ENCODE data around the gene NECAB2.

NECAB2 gene

DNA sequence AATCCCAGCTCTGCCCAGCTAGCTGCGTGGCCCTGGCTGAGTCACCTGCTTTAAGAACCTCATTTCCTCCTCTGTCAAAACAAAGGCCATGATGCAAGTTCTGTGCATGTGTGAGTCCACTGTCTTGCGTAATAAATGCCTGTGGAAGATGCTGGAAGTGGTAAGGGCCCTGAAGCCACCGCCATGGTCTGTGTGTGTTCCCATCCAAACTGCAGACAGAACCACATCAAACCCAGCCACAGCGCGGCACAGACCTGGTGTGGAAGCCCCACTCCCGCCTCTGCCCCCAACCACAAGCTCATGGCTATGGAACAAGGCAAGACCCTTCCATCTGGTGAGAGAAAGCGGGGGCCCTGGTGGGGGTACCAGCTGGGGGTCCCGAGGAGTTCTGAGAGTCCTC, 26.0 kb downstream of the NECAB2 start:
- peak; percentile 87 for DNase-seq

DNA sequence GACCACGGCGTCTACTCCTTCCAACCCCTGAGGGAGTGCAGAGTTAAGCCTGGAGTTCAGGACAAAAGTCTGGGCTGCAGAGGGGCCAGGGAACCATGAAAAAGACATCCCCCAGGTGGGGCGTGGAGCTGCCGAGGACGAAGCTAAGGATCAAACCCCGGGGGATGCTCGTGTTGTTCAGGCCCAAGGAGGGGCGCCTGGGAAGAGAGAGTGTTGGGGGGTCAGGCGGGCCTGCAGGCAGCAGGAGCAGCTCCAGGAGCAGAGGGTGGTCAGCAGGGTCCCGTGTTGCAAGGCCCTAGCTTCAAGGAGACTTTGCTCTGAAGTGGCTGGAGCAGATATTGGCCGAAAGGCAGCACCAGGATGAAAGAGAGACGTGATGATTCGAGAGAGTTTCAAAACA, 26.7 kb downstream of the NECAB2 start:
- DNase-seq: no peak

DNA sequence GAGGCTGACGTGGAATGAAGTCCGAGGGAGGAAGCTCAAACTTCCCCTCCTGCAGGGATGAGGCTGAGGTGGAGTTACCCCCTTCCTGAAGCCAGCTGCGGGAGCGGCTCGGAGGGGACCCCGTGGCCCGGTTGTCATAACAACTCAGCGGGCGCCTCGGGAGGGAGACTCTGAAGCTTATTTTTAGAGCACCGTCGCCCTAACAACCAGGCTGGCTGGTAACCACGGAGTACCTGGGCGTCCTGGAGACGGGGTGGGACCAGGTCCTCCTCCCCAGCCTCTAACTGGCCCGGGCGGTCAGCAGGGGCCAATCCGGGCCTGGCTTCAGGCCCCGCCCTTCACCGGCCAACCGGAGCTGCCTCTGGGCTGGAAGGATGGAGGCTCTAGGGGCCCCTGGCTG, 27.7 kb downstream of the NECAB2 start:
- no peak for DNase-seq

DNA sequence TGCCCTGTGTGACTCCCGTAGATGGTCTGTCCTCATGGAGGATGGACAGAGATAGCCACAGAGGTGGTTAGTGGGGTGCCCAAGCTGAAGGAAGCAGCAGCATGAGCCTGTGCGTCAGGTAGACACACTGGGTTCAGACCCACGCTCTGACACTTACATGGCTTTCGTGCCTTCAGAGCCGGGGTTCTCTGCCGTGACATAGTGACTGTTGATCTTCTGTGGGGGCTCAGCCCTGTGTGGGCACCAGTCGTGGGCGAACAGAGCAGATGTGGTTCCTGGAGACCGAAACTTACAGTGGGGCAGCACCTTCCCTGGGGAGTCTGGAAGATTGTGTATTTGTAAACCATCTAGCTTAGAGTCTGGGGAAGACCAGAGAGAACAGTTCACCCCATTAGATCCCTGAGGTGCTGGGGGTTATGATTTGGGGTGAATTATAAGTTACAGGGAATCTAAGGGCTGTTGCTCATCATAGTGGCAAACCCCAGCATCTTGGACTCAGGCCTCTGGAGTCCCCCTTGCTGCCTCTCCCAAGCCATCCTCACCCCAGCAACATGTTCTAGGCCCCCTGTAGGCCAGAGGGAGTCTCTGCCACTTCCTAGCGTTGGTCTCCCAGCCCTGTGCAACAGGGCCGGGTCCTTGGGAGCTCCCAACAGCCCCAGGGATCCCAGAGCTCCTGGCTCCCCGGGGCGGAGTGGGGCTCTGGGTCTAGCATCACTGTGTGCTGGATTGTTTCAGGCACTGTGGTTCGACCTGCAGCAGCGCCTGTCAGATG, 28.6 kb downstream of the NECAB2 start:
- no peak for DNase-seq

DNA sequence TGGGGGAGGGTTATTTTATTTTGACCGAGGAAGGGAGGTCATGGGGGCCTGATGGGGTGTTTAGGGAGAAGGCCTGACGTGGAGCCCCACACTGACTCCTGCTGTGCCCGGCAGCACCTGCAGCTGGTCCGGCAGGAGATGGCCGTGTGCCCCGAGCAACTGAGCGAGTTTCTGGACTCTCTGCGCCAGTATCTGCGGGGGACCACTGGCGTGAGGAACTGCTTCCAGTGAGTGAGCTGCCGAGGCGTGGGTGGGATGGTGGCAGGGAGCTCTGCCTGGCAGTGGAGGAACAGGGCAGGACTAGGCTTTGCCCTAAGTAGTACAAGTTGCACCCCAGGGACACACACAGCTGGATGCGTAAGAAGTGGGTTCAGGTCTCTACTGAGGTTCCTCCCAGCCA, 30.0 kb downstream of the NECAB2 start:
- no peak for DNase-seq

DNA sequence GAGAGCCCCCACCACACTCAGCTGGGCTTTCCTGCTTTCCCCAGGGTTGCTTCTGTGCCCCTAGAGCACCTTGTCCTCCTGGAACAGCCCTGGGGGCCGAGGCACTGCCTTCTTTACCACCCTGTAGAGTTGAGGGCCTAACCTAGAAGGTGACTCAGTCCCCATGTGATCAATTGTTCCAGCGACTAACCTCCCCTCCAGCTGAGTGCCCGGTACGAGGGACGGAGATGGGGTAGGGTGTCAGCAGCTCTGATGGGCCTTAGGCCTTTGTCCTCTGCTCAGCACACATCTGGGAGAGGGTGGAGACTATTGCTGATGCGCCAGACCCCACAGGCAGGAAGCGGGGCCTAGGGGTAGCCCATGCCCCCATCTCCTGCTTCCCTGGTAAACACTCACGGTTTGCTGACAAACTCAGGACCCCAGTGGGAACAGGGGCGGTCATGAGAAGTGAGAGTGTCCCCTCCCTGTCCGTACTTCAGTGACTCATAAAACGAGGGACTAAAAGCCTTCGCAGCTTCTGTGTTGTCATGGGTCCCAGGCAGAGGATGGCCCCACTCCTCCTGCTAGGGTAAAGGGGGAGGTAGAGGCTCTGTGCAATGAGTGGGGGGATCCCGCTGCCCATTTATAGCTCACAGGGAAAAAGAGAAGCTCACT, 33.1 kb downstream of the NECAB2 start:
- DNase-seq: no peak

DNA sequence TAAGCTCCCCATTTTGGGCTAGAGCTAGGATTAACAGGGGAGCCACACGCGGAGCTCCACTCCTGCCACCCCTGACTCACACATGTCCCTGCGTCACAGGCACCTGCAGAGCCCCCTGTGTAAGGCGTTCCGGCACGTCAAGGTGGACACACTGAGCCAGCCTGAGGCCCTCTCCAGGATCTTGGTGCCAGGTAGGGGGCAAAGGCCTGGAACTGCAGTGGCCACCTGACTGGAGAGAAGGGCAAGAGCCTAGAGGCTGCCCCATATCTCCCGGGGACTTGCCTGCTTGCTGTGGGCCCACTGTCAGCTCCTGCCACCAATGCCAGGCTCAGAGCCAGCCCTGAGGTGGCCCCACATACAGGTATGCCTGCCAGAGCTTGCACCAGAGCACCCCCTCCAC, 33.7 kb downstream of the NECAB2 start:
- DNase-seq: no peak

DNA sequence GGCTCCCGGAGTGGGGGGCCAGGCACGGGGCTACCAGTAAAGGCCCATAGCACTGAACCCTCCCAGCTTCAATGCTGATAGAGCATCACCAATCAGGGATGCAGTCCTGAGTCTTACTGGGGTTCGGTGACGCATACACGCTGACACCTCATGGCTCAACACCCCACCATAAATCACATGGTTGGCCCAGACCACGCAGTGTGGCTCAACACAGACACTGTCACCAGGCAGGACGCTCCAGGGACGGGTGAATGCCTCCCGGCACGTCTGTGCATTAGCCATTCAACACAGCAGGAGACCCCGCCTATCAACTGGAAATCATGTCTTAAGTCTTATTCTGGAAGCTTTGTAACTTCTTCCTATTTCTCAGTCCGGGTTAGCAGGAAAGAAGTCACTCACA, 35.0 kb downstream of the NECAB2 start:
- no peak for DNase-seq

DNA sequence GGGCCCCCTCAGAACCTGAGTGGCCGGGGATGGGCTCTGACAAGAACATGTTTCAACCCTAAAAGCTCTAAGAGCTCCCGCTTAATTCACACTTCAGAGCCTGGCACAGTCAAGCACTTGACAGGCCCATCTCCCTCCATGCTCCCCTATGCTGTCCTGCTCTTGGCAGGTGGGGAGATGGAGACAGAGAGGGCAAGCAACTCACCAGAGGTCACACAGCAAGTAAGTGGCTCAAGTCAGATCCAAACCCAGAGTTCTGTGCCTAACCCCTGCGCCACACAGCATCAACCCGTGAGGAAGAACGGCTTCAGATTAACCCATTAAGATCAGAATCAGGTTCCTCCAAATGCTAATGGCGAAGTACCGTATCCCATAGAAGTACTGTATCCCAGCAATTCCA, 36.4 kb downstream of the NECAB2 start:
- DNase-seq: no peak

DNA sequence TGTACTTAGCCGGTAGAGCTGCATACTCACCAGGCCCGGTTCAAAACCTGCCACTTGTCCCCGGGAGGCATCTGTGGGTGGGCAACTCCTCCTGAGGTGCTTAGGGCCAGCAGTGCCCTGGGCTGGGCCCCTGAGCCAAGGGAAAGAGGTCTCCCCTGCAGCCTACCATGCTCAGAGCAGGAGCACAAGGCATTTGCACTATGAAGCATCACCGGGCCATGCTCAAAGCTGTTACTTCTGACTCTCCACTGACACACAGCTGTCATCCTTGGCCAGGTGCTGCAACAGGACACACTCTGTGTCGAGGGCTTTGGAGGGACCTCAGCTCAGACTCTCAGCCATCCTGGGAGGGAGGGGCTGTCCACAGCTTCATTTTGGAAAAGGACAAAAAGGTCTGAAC, 37.3 kb downstream of the NECAB2 start:
- no peak for DNase-seq

DNA sequence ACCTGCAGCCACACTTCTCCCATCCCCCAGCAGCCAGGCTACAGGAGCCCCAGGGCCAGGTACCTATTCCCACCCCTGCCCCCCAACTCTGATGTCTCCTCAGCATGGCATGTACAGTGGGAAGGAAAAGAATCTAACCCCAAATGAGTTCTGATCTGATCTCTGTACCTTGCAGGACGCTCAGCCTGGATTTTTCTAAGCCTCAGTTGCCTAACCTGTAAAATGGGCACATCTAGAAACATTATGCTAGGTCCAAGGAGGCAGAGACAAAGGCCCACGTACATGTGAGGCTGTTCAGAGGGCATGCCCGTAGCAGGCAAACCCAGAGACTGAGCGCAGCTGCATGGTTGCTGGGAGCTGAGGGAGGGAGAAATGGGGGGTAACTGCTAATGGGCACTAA, 39.5 kb downstream of the NECAB2 start:
- no peak for DNase-seq

DNA sequence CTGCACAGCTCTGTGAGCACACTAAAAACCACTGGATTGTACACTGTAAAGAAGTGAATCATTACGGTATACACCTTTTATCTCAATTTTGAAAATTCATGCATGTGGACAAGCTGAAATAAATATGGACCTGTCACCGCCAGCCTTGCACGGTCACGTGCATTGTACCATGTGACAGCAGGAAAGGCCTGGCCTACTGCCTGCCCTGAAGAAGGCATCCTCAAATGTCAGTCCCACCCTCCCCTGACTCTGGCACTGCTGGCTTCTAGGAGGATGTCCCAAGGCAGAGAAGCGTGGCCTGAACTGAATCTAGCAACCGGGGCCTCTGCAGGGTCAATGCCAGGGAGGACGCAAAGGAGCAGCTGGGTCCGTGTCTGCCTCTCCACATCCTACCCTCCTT, 39.9 kb downstream of the NECAB2 start:
- no peak for DNase-seq

DNA sequence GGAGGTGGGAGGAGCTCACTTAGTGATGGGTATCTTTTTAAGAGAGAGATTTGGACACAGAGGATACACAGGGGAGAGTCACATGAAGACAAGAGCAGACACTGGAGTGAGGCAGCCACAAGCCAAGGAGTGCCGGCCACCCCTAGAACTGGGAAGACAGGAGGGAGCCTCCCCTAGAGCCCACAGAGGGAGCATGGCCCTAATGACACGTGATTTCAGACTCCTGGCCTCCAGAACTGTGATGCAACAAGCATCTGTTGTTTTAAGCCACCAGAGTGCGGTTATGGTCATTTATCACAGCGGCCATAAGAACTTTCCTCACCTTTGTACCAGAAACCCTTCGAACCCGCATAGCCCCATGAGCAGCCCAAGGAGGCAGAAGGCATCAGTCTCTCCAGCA, 41.2 kb downstream of the NECAB2 start:
- DNase-seq: no peak

DNA sequence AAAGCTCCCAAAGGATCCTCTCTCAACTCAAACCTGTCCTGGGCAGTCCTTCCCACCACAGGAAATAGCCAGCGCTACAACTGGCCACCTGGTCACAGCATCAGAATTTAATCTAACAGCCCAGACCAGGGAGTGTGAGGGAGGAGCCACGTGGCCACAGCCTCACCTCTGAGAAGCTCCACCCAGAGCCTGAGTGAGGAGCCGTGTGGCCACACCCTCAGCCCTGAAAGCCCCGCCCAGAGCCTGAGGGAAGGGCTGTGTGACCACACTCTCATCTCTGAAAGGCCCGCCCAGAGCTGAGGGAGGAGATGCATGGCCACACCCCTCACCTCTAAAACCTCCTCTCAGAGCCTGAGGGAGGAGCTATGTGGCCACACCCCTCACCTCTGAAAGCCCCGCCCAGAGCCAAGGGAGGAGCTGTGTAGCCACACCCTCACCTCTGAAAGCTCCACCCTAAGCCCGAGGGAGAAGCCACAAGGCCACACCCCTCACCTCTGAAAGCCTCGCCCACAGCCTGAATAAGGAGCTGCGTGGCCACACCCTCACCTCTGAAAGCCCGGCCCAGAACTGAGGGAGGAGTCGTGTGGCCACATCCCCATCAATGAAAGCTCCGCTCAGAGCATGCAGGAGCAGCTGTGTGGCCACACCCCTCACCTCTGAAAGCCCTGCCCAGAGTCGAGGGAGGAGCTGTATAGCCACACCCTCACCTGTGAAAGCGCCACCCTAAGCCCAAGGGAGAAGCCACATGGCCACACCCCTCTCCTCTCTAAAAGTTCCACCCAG, 45.9 kb downstream of the NECAB2 start:
- peak; percentile 10 for DNase-seq

DNA sequence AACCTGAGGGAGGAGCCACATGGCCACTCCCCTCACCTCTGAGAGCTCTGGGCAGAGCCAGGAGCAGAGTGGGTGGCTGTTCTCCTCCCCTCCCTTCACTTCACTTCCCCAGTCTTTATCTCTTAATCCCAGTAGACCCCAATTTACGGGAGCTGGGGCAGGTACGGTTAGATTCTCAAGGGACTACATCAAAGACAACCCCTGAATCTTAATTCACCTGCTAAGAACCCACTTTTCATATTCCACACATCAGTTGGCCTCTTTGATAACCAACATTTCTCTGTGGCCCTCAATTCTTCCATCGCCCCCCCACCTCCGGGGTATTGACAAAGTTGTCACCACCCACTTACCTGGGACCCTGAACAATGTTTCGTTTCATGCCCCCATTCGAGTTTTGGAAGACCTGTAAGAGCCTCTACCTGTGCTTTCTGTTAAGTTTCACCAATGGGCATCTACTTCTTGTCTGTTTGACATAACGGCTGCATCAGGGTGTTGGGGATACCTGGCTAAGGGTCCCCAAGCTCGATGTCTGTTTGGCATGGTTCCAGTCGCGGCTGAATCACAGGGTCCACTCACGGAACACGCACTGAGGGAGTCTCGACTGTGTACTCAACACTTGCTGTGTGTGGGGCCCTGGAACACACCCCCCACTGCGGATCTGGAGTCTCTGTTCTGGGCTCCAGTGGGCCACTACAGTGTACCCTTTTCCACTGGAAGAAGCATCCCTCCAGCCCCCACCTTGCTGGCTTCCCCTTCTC, 46.7 kb downstream of the NECAB2 start:
- no peak for DNase-seq

DNA sequence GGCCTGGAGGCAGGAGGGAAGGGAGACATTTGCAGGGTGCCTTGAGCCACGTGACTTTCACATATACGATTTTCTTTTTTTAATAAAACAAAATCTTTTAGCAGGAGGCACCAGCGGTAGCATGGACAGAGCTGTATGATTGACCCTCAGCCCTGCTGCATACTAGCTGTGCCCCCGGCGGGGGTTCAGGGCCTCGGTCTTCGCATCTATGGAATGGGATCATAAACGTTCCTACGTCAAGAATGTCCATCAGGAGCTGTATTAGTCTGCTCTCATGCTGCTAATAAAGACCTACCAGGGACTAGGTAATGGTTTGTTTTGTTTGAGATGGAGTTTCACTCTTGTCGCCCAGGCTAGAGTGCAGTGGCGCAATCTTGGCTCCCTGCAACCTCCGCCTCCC, 47.4 kb downstream of the NECAB2 start:
- no peak for DNase-seq

DNA sequence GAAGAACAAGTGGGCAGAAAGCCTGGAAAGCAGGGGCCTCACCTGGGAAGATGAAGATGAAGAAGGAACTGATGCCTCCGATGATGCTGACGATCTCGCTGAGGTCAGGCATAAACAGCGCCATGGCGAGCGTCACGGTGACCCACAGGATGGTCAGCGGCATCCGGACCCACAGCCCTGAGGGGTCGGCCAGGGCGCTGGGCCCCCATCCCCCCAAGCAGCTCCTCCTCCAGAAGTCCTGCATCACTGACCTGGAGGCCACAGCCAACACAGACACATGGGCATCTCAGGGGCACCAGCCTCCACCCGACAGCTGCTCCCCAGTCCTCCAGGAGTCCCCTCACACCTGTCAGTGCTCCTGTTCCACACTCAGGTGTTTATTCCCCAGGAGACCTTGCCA, 48.4 kb downstream of the NECAB2 start:
- no peak for DNase-seq

DNA sequence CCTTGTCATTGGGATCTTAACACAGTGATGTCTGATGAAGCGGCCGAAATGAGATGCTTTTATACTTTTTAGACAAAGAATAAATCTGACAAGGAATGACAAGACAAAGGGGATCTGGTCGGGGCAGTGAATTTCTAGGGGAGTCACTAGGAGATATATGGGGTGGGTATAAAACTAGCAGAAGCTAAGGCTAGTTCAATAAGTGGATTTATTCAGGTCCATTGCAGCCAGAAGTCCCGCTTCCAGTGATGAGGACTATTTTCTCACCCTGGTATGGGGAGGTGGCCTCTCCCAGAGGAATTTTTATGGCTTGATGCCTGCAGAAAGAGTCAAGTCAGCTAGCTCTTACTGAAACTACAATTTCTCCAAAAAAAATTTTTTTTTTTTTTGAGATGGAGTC, 50.7 kb downstream of the NECAB2 start:
- no peak for DNase-seq

DNA sequence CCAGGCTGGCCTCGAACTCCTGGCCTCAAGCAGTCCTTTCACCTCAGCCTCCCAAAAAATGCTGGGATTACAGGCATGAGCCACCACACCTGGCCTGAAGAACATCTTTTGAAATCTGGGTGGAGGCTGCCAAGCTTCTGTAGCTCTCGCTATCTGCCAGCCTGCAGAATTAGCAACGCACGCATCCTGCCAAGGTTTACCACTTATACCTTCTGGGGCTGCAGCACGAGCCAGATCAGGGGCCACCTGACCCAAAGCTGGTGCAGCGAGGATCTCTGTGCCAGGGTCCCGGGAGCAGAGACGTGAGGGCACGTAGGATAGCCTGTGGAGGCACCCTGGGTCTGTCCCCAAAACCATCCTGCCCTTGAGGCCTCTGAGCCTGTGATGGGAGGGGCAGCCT, 52.3 kb downstream of the NECAB2 start:
- DNase-seq: no peak

DNA sequence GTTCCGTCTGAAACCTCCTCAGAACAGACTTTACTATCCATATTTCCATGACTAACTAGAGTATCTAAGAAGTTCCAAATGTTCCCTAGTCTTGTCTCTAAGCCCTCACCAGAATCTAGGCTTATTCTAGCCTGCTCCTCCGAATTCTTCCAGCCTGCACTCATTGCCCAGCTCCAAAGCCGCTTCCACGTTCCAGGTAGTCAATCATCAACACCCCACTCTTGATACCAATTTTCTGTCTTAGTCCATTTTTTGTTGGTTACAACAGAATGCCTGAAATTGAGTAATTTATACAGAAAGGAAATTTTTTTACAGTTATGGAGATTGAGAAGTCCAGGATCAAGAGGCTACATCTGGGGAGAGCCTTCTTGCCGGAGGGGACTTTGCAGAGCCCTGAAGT, 53.4 kb downstream of the NECAB2 start:
- no peak for DNase-seq

DNA sequence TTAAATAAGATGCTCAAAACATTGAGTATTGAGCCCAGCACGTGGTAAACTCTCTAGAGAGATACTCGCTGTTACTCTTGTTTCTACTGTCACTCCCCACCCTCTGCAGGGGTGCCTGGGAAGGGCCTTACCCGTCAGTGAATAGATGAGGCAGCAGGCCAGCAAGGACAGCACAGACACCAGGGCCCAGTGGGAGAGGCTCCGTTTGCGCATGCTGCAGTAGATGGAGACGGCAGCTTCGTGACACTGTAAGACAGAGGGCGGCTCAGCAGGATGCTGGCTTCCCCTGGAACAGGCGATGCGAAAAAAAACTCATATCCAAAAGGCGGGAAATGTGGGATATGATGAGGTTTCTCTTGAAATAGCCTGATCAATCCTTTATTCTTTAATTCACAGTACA, 54.6 kb downstream of the NECAB2 start:
- DNase-seq: no peak

DNA sequence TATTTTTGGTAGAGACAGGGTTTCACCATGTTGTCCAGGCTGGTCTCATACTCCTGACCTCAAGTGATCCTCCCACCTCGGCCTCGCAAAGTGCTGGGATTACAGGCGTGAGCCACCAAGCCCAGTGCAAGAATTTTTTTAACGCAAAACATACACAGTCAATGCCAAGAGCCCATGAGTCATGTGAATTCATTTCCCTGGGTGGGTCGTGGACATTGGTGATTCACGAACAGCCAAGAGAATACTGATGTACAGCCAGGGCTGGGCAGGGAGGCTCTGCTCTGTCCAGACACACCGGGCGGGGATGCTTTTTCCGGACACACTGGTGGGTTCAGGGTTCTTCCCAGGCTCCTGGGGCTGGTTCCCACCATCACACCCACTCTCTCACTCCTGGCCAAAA, 56.8 kb downstream of the NECAB2 start:
- DNase-seq: no peak

DNA sequence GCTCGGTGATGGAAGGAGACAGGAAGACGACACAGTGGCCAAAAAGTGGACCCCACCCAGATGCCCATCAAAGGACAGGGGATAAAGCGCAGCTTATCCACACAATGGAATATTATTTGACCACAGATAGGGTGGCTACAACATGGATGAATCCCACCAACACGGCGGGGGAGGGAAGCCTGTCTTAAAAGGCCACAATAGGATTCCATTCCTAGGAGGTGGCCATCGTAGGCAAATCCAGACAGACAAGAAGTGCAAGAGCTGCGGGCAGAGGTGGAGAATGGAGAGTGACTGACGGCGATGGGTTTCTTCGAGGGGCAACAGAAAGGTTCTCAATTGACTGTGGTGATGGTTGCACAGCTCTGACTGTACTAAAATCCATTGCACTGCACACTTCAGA, 58.6 kb downstream of the NECAB2 start:
- no peak for DNase-seq

Measured in fibroblast of skin of abdomen (primary cell).